GM21515 (cell line): Measurements from ENCODE around the gene ATP2C2.

Experiments used
- ATAC-seq: cut with Tn5 transposase; IDR thresholded peaks from one replicate; pipeline ENCODE4 v1.9.1; 2021; ENCODE audit not compliant: unreplicated experiment

The ATP2C2 gene

GRCh38 chr16:84509032-84509950 lies 141.0 kb downstream of the ATP2C2 start:
- ATAC-seq: no peak

GRCh38 chr16:84511180-84511800 lies 143.0 kb downstream of the ATP2C2 start:
- ATAC-seq: no peak

GRCh38 chr16:84511831-84512230 lies 143.5 kb downstream of the ATP2C2 start:
- no peak for ATAC-seq

- ATAC-seq: no peak
Measured at GRCh38 chr16:84513123-84513522, 144.8 kb downstream of the ATP2C2 start.

GRCh38 chr16:84513666-84514065 lies 145.3 kb downstream of the ATP2C2 start:
- ATAC-seq: no peak
